Measurements from ENCODE around the gene MEI4. TPM values are rescaled to one million over a fixed set of nuclear protein-coding genes. Genes with fewer than 3 reads are reported as not detected.

Gene MEI4, protein sequence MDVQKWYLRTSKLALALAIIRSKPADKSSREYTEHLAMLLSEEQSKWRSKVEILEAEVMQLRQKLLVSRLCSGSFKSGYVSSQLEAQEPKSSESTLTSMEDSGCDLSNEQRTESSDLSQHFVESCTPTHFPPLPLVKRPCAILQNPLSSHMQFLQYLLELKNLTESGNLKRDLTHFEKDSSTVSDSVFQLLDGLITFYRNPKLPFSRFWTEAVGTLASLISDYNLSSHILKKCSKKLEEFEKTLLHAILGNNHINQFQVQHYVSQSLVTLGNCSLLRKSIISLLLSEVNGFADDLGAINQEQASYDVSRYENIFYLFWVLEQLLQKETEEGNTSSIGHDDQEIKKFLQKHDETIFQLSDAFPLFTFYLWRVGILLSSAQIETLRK
- total RNA-seq (2014; rRNA removed; shearing (Covaris generic)) = 0.05 TPM in 1 of 2 replicates, not detected in the other

DNA sequence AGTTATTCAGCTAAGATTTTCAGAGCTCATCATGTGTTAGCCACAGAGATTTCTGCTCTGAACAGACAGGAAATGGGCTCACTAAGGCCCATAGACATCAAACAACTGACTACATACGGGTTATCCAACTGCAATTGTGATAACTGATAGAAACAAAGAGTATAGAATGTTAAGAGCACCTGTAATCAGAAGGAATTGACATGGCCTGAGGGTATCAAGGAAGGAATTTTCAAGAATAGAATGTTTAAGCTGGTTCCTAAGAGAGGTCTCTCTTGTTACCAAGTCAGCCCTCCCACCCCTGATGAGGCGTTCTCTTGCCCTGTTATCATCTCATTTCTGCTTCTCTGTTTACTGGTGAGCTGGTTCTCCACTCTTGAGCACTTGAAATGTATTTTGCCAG, at the start of gene MEI4:
Gene MEI4, plus strand, starts transcription at position 301 of the 400 bp plus-strand sequence. CDS start 37,633 bp downstream, outside the sequence.

Other genes starting within 250 kb of the MEI4 start
- 0.15 TPM in 1 of 2 replicates, not detected in the other for gene HTR1B, start 189.5 kb upstream of the MEI4 start, total RNA-seq (2014; rRNA removed; shearing (Covaris generic))